ENCODE data around the gene TMPRSS4.

Gene TMPRSS4

GRCh38 chr11:118079491-118079890 lies 2.6 kb downstream of the TMPRSS4 start:
- DNase-seq (ENCODE audit: low read depth in 3 of 3) = no peak

- DNase-seq (ENCODE audit: low read depth in 3 of 3) = no peak
Observed at GRCh38 chr11:118080296-118080695, 3.4 kb downstream of the TMPRSS4 start.

GRCh38 chr11:118081241-118081958 lies 4.5 kb downstream of the TMPRSS4 start:
- DNase-seq (ENCODE audit: low read depth in 3 of 3) = no peak

GRCh38 chr11:118082880-118083552 lies 6.1 kb downstream of the TMPRSS4 start:
- no peak for DNase-seq (ENCODE audit: low read depth in 3 of 3)

GRCh38 chr11:118084247-118084646 lies 7.4 kb downstream of the TMPRSS4 start:
- no peak for DNase-seq (ENCODE audit: low read depth in 3 of 3)

- DNase-seq (ENCODE audit: low read depth in 3 of 3) = no peak
Observed at GRCh38 chr11:118084656-118085055, 7.8 kb downstream of the TMPRSS4 start.

GRCh38 chr11:118086913-118087768 lies 10.3 kb downstream of the TMPRSS4 start, which contains the start of gene SMIM35:
SMIM35 (minus strand) TSS chr11:118086963; CDS start chr11:118086757, 206 bp downstream.
- DNase-seq (ENCODE audit: low read depth in 3 of 3) = no peak

- DNase-seq (ENCODE audit: low read depth in 3 of 3) = no peak
Observed at GRCh38 chr11:118087931-118088330, 11.1 kb downstream of the TMPRSS4 start.

- no peak for DNase-seq (ENCODE audit: low read depth in 3 of 3)
Observed at GRCh38 chr11:118088531-118088930, 11.7 kb downstream of the TMPRSS4 start.

GRCh38 chr11:118090545-118091162 lies 13.8 kb downstream of the TMPRSS4 start:
- no peak for DNase-seq (ENCODE audit: low read depth in 3 of 3)

GRCh38 chr11:118091690-118092089 lies 14.8 kb downstream of the TMPRSS4 start:
- no peak for DNase-seq (ENCODE audit: low read depth in 3 of 3)

GRCh38 chr11:118092907-118093571 lies 16.2 kb downstream of the TMPRSS4 start:
- DNase-seq (ENCODE audit: low read depth in 3 of 3) = no peak

- no peak for DNase-seq (ENCODE audit: low read depth in 3 of 3)
Observed at GRCh38 chr11:118095493-118095892, 18.6 kb downstream of the TMPRSS4 start.

GRCh38 chr11:118095967-118096367 lies 19.1 kb downstream of the TMPRSS4 start:
- no peak for DNase-seq (ENCODE audit: low read depth in 3 of 3)

GRCh38 chr11:118098996-118099837 lies 22.3 kb downstream of the TMPRSS4 start:
- DNase-seq (ENCODE audit: low read depth in 3 of 3) = no peak

GRCh38 chr11:118099838-118100556 lies 23.1 kb downstream of the TMPRSS4 start:
- no peak for DNase-seq (ENCODE audit: low read depth in 3 of 3)

GRCh38 chr11:118100691-118101232 lies 23.9 kb downstream of the TMPRSS4 start:
- no peak for DNase-seq (ENCODE audit: low read depth in 3 of 3)

GRCh38 chr11:118102721-118103261 lies 25.9 kb downstream of the TMPRSS4 start:
- no peak for DNase-seq (ENCODE audit: low read depth in 3 of 3)

GRCh38 chr11:118104491-118104890 lies 27.6 kb downstream of the TMPRSS4 start:
- DNase-seq (ENCODE audit: low read depth in 3 of 3) = no peak
